ENCODE data around the gene PRAME. TPM values are rescaled to one million over a fixed set of nuclear protein-coding genes. Genes with fewer than 3 reads are reported as not detected.
"Not testable (repeated sequence)": the region's sequence is repeated elsewhere in the genome, so short reads cannot be mapped to it uniquely, and the experiment has no call there.

Gene PRAME
- polyA plus RNA-seq, 10 donors: 0.77 to 1.5 TPM; not detected in 8

- DNase-seq: no peak
These were observed 37.4 kb downstream of the PRAME start for GRCh38 chr22:22521631-22522030.

- DNase-seq: no peak
These were observed 38.1 kb downstream of the PRAME start for GRCh38 chr22:22520667-22521602.

GRCh38 chr22:22520020-22520656 is 38.9 kb downstream of the PRAME start, which contains the start of gene ZNF280A:
TSS of gene ZNF280A (minus strand) at chr22:22520270. CDS start at chr22:22515630, 4,640 bp downstream.
- DNase-seq: peak in 1 of 3 donors; percentile 14

- DNase-seq: no peak
These were observed 39.5 kb downstream of the PRAME start for GRCh38 chr22:22519591-22519990.

- no peak for DNase-seq
These were observed 42.1 kb downstream of the PRAME start for GRCh38 chr22:22516992-22517391.

- DNase-seq: no peak
These were observed 43.2 kb downstream of the PRAME start for GRCh38 chr22:22515890-22516289.

- peak in 1 of 3 donors; percentile 15 for DNase-seq
These were observed 44.6 kb downstream of the PRAME start for GRCh38 chr22:22514431-22514830.

GRCh38 chr22:22513619-22514018 is 45.4 kb downstream of the PRAME start:
- no peak for DNase-seq

GRCh38 chr22:22512951-22513350 is 46.1 kb downstream of the PRAME start:
- no peak for DNase-seq

- not testable (repeated sequence) for DNase-seq
These were observed 48.2 kb downstream of the PRAME start for GRCh38 chr22:22510833-22511232.

- not testable (repeated sequence) for DNase-seq
These were observed 49.2 kb downstream of the PRAME start for GRCh38 chr22:22509912-22510311.

- DNase-seq: peak; percentile 74 to 91 (median 83)
These were observed 50.5 kb downstream of the PRAME start, which contains the start of gene ZNF280B for GRCh38 chr22:22508274-22509176. TSS of gene ZNF280B (minus strand) at chr22:22508742. CDS start at chr22:22489398, 19,344 bp downstream.

- DNase-seq: no peak
These were observed 51.3 kb downstream of the PRAME start for GRCh38 chr22:22507743-22508273.

GRCh38 chr22:22506736-22507135 is 52.3 kb downstream of the PRAME start:
- DNase-seq: no peak

GRCh38 chr22:22498267-22498666 is 60.8 kb downstream of the PRAME start:
- DNase-seq: no peak

Other genes starting within 250 kb of the PRAME start
- gene ZNF280B, start 50.5 kb downstream of the PRAME start, polyA plus RNA-seq (ENCODE audit: insufficient read length in 10 of 10): 10 to 100 TPM in 1 of 10 donors, 1 to 10 TPM in 9; 3.2 to 12.5 (median 4.9) TPM
- under 1 TPM in 6 of 10 donors, not detected in 4; 0.07 to 0.22 (median 0.18) TPM for gene ZNF280A, start 39.0 kb downstream of the PRAME start, polyA plus RNA-seq (ENCODE audit: insufficient read length in 10 of 10)
- not detected for gene GGTLC2, start 85.3 kb upstream of the PRAME start, polyA plus RNA-seq (ENCODE audit: insufficient read length in 10 of 10)